AG09309 (cell line): ENCODE data around the gene CACYBP.
"Not testable (repeated sequence)": the region's sequence is repeated elsewhere in the genome, so short reads cannot be mapped to it uniquely, and the experiment has no call there.

Source experiments
- DNase-seq: peaks from one replicate; pipeline ENCODE4 v3.0.0-alpha.2; 2010; ENCODE audit warnings: low read depth
- H3K4me3 ChIP-seq: 2 replicates; pipeline ENCODE4 v1.5.1; 2011; ENCODE audit warnings: mild to moderate bottlenecking, low read depth, low read length, moderate library complexity; ENCODE audit not compliant: control insufficient read depth
- TF ChIP-seq, protein P1 (sequence below): IDR thresholded peaks from 2 replicates; pipeline ENCODE4 v1.5.1; 2011; ENCODE audit warnings: mild to moderate bottlenecking, low read depth, low read length, inconsistent platforms; ENCODE audit not compliant: insufficient read depth, control insufficient read depth; ENCODE audit errors: missing control alignments

Gene CACYBP

DNA sequence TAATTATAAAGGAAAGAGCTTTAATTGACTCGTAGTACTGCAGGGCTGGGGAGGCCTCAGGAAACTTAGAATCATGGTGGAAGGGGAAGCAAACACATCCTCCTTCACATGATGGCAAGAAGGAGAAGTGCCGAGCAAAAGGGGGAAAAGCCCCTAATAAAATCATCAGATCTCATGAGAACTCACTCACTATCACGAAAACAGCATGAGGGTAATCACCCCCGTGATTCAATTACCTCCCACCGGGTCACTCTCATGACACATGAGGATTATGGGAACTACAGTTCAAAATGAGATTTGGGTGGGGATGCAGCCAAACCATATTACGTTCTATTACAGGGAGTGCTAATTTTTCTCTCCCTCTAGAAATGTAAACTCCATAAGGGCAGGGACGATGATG, 37.7 kb downstream of the CACYBP start:
- no peak for DNase-seq
- TF ChIP-seq, protein P1, sequence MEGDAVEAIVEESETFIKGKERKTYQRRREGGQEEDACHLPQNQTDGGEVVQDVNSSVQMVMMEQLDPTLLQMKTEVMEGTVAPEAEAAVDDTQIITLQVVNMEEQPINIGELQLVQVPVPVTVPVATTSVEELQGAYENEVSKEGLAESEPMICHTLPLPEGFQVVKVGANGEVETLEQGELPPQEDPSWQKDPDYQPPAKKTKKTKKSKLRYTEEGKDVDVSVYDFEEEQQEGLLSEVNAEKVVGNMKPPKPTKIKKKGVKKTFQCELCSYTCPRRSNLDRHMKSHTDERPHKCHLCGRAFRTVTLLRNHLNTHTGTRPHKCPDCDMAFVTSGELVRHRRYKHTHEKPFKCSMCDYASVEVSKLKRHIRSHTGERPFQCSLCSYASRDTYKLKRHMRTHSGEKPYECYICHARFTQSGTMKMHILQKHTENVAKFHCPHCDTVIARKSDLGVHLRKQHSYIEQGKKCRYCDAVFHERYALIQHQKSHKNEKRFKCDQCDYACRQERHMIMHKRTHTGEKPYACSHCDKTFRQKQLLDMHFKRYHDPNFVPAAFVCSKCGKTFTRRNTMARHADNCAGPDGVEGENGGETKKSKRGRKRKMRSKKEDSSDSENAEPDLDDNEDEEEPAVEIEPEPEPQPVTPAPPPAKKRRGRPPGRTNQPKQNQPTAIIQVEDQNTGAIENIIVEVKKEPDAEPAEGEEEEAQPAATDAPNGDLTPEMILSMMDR: no peak
- H3K4me3 ChIP-seq: no peak overlapping the region

GRCh38 chr1:175040324-175040879, 40.7 kb downstream of the CACYBP start:
- no peak overlapping the region for H3K4me3 ChIP-seq
- TF ChIP-seq, protein P1: no peak
- no peak for DNase-seq

GRCh38 chr1:175042650-175043049, 42.9 kb downstream of the CACYBP start:
- TF ChIP-seq, protein P1: no peak
- no peak for DNase-seq
- H3K4me3 ChIP-seq: no peak overlapping the region

DNA sequence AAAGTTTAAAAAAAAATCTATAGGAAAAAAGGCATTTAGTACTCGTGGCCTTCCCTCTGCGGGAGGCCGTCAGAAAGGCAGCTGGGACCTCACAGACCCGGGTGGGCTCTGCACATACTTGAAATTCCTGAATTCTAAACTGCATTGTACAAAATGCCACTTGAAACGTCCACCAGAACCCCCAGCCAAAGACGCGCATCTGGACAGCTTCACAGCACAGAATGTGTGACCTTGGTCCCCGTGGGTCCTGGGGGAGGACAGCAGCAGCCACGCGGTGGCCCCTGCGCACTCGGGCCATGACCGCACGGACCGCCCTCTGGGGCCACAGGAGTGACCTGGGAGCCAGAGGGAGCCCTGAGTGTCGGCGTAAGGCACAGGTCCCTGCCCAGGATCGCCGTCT, 44.1 kb downstream of the CACYBP start:
- DNase-seq: no peak
- TF ChIP-seq, protein P1: no peak

DNA sequence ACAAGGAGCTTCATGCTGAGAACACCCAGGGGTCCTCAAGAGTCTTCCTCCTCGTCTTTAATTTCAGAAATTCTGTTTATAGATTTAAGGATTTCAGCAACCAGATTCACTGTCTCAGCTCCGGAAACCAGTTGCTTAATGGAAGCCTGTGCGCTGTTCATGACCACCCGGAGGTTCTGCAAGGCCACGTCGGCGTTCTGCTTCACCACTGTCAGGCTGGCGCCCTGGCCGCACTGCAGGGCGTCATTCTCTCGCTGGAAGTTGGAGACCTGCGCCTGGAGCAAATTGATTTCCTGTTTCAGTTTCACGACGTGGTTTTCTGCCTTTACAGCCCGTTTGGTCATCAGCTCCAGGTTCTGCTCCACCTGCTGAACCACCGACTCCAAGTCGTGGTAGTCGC, 44.8 kb downstream of the CACYBP start:
- H3K4me3 ChIP-seq, DNase-seq: not testable (repeated sequence)

More for the DNA sequence above, 44.1 kb downstream of the CACYBP start:
- no peak overlapping the region for H3K4me3 ChIP-seq

DNA sequence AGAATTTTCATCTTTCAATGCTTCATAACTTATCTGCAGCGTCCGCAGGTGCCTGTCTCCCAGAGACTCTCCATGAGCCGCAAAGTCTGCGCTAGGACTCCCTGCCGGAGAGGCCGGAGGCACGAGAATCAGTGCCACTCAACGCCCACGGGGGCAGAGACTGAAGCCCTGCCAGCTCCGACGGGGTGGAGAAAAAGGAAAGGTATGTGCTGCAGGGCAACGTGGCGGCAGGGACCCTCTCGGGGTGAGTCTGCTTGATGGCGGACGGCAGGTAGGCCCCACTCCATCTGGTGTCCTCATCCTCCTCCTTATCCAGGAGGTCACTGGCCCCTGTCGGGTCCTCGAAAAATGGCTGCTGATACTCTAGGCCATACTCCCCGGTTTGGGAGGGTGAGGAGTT, 45.4 kb downstream of the CACYBP start:
- DNase-seq: no peak
- no peak overlapping the region for H3K4me3 ChIP-seq
- TF ChIP-seq, protein P1: no peak

GRCh38 chr1:175045519-175045918, 45.8 kb downstream of the CACYBP start:
- TF ChIP-seq, protein P1: no peak
- no peak for DNase-seq

More at GRCh38 chr1:175045519-175045918, 45.8 kb downstream of the CACYBP start:
- no peak overlapping the region for H3K4me3 ChIP-seq
